Endometrial microvascular endothelial cells (primary cell): ENCODE results near the gene ARID3A. TPM values are rescaled to one million over a fixed set of nuclear protein-coding genes. Genes with fewer than 3 reads are reported as not detected.

ENCODE experiments used
- in situ Hi-C: cut with HindIII; loops from 2 replicates; pipeline ENCODE4 v1.10.0; 2017; ENCODE audit warnings: low sequenced_read_pairs, low pct_unique_long_range_greater_than_20kb; ENCODE audit errors: inconsistent ontology term
- total RNA-seq: library from RNA; depleted of rRNA; stranded (reverse); fragments of >200 nt; gene quantifications from one replicate; pipeline ENCODE4 v1.2.3, GENCODE V29; 2015; ENCODE audit errors: inconsistent ontology term

ARID3A gene
- total RNA-seq, 1 donor from 2014 or later, result 9.1 TPM

GRCh38 chr19:991932-992669 is 66.3 kb downstream of the ARID3A start:
- in situ Hi-C loops, result no loop called here

- in situ Hi-C loops, result no loop called here
Observed at GRCh38 chr19:992670-993055, 66.8 kb downstream of the ARID3A start.

- in situ Hi-C loops, result no loop called here
Observed at GRCh38 chr19:993361-993830, 67.6 kb downstream of the ARID3A start.

GRCh38 chr19:993831-994393 is 68.1 kb downstream of the ARID3A start:
- in situ Hi-C loops, result no loop called here

GRCh38 chr19:994516-994915 is 68.7 kb downstream of the ARID3A start:
- in situ Hi-C loops, result no loop called here

GRCh38 chr19:995051-995827 is 69.4 kb downstream of the ARID3A start:
- in situ Hi-C loops, result no loop called here

- in situ Hi-C loops, result no loop called here
Observed at GRCh38 chr19:996051-996838, 70.4 kb downstream of the ARID3A start.

GRCh38 chr19:998064-998463 is 72.2 kb downstream of the ARID3A start:
- in situ Hi-C loops, result no loop called here

- in situ Hi-C loops, result no loop called here
Observed at GRCh38 chr19:999379-999719, 73.5 kb downstream of the ARID3A start.

GRCh38 chr19:1000095-1000494 is 74.3 kb downstream of the ARID3A start, which contains the start of gene GRIN3B:
GRIN3B (plus strand) TSS chr19:1000419; CDS start chr19:1000438, 19 bp downstream.
- in situ Hi-C loops, result no loop called here

- in situ Hi-C loops, result no loop called here
Observed at GRCh38 chr19:1000591-1001537, 75.0 kb downstream of the ARID3A start.

GRCh38 chr19:1001538-1002166 is 75.8 kb downstream of the ARID3A start:
- in situ Hi-C loops, result no loop called here

- in situ Hi-C loops, result no loop called here
Observed at GRCh38 chr19:1002600-1002999, 76.8 kb downstream of the ARID3A start.

- in situ Hi-C loops, result no loop called here
Observed at GRCh38 chr19:1003283-1003682, 77.4 kb downstream of the ARID3A start.

- in situ Hi-C loops, result no loop called here
Observed at GRCh38 chr19:1004204-1004802, 78.5 kb downstream of the ARID3A start.

GRCh38 chr19:1004803-1005664 is 79.2 kb downstream of the ARID3A start:
- in situ Hi-C loops, result no loop called here
